ENCODE measurements around the gene NFS1. TPM values are rescaled to one million over a fixed set of nuclear protein-coding genes. Genes with fewer than 3 reads are reported as not detected.

The NFS1 gene
- total RNA-seq, 1 donor from 2014 or later, result 22.2 TPM

GRCh38 chr20:35730583-35731468, 31.7 kb upstream of the NFS1 start:
- intact Hi-C loops (cut with DNase I), result no loop called here
- Histone ChIP-seq H3K4me1 (peaks cover 70% of the 10 kb centered on the region), H3K36me3 (peaks cover 100% of the 10 kb centered on the region), H3K4me3 (no peak overlapping the region), H3K9me3 (no peaks in the 10 kb centered on the region), H3K27me3 (ENCODE audit: low read depth) (no peaks in the 10 kb centered on the region), H3K27ac (no peak overlapping the region)
- DNase-seq (no peak), ATAC-seq (no peak)
- no peak for TF ChIP-seq CTCF (IDR thresholded peaks at IDR 0.05)

- no peak overlapping the region for H3K27ac ChIP-seq
- TF ChIP-seq CTCF (IDR thresholded peaks at IDR 0.05), result no peak
- H3K4me3 ChIP-seq, result no peak overlapping the region
- H3K4me1 ChIP-seq, result peaks cover 62% of the 10 kb centered on the region
- intact Hi-C loops (cut with DNase I), result no loop called here
- ATAC-seq (no peak), DNase-seq (no peak)
- H3K9me3 ChIP-seq, result no peaks in the 10 kb centered on the region
- no peaks in the 10 kb centered on the region for H3K27me3 ChIP-seq (ENCODE audit: low read depth)
- peaks cover 100% of the 10 kb centered on the region for H3K36me3 ChIP-seq
These were observed 30.9 kb upstream of the NFS1 start for GRCh38 chr20:35729836-35730582.

GRCh38 chr20:35729283-35729807, 30.2 kb upstream of the NFS1 start:
- H3K9me3 ChIP-seq, result no peaks in the 10 kb centered on the region
- no peak for TF ChIP-seq CTCF (IDR thresholded peaks at IDR 0.05)
- H3K4me1 ChIP-seq, result peaks cover 56% of the 10 kb centered on the region
- ATAC-seq (no peak), DNase-seq (no peak)
- peaks cover 100% of the 10 kb centered on the region for H3K36me3 ChIP-seq
- no peak overlapping the region for H3K27ac ChIP-seq
- H3K4me3 ChIP-seq, result no peak overlapping the region
- intact Hi-C loops (cut with DNase I), result no loop called here
- H3K27me3 ChIP-seq (ENCODE audit: low read depth), result no peaks in the 10 kb centered on the region

- Histone ChIP-seq H3K27me3 (ENCODE audit: low read depth) (no peaks in the 10 kb centered on the region), H3K4me1 (peaks cover 36% of the 10 kb centered on the region), H3K36me3 (peaks cover 100% of the 10 kb centered on the region), H3K9me3 (no peaks in the 10 kb centered on the region), H3K27ac (no peak overlapping the region), H3K4me3 (no peak overlapping the region)
- TF ChIP-seq CTCF (IDR thresholded peaks at IDR 0.05), result no peak
- peak; percentile 65 for DNase-seq
- peak; percentile 9 to 54 for ATAC-seq
- intact Hi-C loops (cut with DNase I), result no loop called here
These were observed 27.9 kb upstream of the NFS1 start for GRCh38 chr20:35726842-35727711.

Data from lower lobe of right lung (tissue), 2 donors.